HG02970 (cell line): ENCODE results near the gene EBNA1BP2.
"Not testable (repeated sequence)": the region's sequence is repeated elsewhere in the genome, so short reads cannot be mapped to it uniquely, and the experiment has no call there.

Source experiments
- ATAC-seq: cut with Tn5 transposase; IDR thresholded peaks from one replicate; pipeline ENCODE4 v1.9.1; 2021; ENCODE audit warnings: mild to moderate bottlenecking, moderate library complexity, moderate number of reproducible peaks; ENCODE audit not compliant: unreplicated experiment, low FRiP score

EBNA1BP2 gene

GRCh38 chr1:43174873-43175272 lies 2.8 kb upstream of the EBNA1BP2 start:
- ATAC-seq: no peak

DNA sequence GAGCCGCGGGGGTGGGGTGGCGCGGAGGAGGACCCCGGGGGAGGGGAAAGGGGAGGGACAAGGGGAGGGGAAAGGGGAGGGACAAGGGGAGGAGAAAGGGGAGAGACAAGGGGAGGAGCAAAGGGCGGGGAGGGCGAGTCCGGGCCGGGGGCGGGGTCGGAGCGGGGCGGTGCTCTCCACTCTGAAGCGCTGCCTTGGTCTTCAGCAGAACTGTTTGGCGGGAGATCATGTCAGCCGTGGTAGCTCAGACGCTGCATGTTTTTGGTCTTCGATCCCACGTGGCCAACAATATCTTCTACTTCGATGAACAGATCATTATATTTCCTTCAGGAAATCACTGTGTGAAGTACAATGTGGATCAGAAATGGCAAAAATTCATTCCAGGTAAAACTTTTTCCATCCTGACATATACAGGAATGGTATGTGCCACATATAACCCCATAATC lies 460 bp upstream of the EBNA1BP2 start:
- peak; percentile 44 for ATAC-seq

- ATAC-seq: no peak
Measured at GRCh38 chr1:43171312-43171875, 696 bp downstream of the EBNA1BP2 start.

GRCh38 chr1:43165765-43166164 lies 6.3 kb downstream of the EBNA1BP2 start:
- no peak for ATAC-seq

DNA sequence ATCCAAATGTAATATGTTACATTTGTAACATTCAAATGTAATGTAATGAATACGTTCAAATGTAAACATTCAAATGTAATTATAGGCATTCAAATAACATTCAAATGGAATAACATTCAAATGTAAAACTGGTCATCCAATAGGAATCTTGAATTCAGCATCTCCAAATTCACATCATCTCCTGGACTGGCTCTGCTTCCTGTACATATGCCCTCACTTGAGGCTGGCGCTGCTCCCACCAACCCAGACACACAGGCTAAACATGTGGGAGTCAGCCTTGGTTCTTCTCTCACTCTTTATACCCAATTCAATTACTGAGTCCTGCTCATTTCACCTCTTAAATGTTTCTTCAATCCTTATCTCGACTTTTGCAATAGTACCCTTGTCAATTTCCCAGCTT lies 6.9 kb downstream of the EBNA1BP2 start:
- no peak for ATAC-seq

DNA sequence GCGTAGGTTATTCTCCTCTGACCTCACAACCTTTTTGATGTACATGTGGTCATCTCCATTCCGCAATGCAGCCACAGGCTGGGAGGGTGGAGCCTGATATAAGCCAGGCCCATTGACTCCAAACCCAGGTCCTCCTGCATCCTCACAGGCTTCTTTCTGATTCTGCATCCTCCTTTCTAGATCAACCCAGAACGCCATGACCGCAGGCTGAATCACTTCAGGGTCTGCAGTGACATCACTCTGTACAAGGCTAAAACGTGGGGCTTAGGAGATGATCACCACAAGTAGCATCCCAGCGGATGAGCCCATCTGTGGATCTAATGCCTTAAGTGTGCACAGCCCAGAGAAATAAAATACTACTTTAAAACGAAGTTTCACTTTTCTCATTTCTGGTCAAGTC lies 16.1 kb downstream of the EBNA1BP2 start:
- ATAC-seq: no peak

- ATAC-seq: no peak
Measured at GRCh38 chr1:43153443-43153842, 18.6 kb downstream of the EBNA1BP2 start.

- ATAC-seq: no peak
Measured at GRCh38 chr1:43152866-43153265, 19.2 kb downstream of the EBNA1BP2 start.

DNA sequence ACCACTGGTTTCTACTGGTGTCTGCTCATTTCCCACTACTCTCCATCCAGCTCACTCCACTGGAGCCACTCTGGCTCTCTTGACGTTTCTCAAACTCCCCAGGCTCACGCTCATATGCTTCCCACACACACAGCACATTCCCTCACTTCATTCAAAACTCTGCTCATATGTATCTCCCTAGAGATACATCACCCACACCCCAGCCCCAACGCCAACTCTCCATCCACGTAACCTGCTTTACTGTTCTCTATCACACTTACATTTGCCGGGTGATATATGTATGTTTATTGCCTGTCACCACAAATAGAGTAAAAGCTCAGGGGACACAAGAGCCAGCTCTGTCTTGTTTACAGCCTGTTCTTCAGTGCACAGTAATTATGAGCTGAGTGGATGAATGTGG lies 22.2 kb downstream of the EBNA1BP2 start:
- ATAC-seq: no peak

DNA sequence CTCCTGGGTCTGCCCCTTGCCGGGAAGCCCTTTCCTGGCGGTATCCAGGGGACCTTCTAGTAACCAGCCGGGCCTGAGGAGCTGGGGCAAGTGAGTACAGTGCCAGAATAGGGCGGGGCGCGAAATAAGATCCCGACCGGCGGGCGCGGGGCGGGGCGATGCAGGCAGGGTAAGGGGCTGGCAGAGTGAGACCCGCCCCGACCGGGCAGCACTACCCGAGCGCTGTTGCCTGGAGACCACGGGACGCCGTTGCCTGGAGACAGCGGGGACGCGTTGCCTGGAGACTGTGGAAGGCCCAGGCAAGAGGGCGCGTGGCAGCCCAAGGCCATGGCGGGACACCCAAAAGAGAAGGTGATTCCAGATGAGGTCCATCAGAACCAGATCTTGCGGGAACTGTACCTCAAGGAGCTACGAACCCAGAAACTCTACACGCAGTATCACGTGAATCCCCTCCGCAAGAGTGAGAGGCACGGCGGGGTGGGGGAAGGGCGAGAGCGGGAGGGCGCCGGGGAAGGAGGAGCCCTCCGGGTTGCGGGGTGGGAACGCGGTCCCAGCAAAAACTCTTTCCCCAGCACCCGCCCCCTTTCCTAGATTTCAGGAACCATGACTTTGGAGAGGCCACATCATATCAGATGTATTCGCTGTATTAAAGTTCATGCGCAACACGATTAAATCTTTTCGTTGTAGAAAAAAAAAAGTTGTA lies 24.3 kb downstream of the EBNA1BP2 start:
- no peak for ATAC-seq

- ATAC-seq: no peak
Measured at GRCh38 chr1:43144237-43144636, 27.9 kb downstream of the EBNA1BP2 start.

- ATAC-seq: no peak
Measured at GRCh38 chr1:43143441-43143888, 28.6 kb downstream of the EBNA1BP2 start.

- ATAC-seq: no peak
Measured at GRCh38 chr1:43140583-43140982, 31.5 kb downstream of the EBNA1BP2 start.

- no peak for ATAC-seq
Measured at GRCh38 chr1:43140010-43140409, 32.1 kb downstream of the EBNA1BP2 start.

DNA sequence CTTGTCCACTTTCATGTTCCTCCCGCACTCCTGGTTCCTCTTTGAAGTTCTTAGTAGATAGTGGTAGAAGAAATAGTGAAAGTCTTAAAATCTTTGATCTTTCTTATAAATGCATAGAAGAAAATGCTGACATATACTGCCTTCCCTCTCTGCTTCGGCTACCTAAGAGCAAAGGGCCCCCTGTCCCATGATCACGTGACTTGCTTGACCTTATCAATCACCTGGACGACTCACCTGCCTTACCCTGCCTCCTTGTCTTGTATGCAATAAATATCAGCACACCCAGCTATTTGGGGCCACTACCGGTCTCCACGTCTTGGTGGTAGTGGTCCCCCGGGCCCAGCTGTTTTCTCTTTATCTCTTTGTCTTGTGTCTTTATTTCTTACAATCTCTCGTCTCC lies 32.8 kb downstream of the EBNA1BP2 start:
- not testable (repeated sequence) for ATAC-seq

GRCh38 chr1:43137445-43138052 lies 34.5 kb downstream of the EBNA1BP2 start:
- no peak for ATAC-seq

DNA sequence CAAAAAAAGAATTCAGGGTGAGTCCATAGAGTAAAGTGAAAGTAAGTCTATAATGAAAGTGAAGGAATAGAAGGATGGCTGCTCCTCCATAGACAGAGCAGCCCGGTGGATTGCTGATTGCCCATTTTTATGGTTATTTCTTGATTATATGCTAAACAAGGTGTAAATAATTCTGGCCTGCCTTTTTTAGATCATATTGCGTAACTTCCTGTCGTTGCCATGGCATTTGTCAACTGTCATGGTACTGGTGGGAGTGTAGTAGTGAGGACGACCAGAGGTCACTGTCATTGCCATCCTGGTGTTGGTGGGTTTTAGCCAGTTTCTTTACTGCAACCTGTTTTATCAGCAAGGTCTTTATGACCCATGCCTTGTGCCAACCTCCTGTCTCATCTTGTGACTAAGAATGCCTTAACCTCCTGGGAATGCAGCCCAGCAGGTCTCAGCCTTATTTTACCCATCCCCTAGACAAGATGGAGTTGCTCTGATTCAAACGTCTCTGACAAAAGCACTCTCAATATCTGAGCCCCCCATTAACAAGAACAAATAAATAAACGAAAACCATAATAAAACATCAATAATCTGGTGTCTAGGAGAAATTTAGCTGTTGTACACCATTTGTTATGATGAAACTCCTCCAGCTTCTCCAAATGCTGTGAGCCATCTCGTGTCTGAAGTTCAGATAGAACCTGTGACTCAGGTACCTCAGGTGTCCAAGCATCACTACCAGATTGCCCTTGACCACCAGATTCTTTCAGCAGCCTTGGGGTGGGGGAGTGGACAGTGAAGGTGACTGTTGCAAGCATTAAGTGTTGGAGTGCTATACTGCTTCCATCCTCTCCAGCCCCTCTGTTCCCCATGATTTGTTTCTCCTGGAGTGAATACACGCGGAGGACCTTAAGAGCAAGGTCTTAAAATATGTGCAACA lies 36.0 kb downstream of the EBNA1BP2 start:
- no peak for ATAC-seq

DNA sequence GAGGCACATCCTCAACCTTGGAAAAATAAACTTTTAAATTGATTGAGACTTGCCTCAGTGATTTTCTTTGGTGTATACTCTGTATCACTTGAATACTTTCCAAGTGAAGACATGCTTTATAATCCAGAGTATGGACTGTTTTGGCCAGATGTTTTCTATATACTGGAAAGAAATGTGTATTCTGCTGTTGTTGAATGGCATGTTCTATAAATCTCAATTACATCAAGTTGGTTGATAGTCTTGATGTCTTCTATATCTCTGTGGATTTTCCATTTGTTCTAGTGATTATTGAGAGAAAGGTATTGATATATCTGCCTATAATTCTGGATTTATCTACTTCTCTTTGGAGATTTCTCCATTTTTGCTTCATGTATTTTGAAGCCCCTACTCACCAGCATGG lies 37.5 kb downstream of the EBNA1BP2 start:
- no peak for ATAC-seq

GRCh38 chr1:43134068-43134467 lies 38.0 kb downstream of the EBNA1BP2 start:
- ATAC-seq: no peak

GRCh38 chr1:43129426-43129825 lies 42.7 kb downstream of the EBNA1BP2 start:
- no peak for ATAC-seq

GRCh38 chr1:43128816-43129215 lies 43.3 kb downstream of the EBNA1BP2 start:
- ATAC-seq: no peak
